Mucosa of rectum (tissue), 2 donors: ENCODE results near the gene CCDC149.

Experiments
- H3K27ac ChIP-seq, 2 donors: one replicate each; pipeline ENCODE4 v1.7.0; 2013; ENCODE audit warnings: inconsistent platforms in 2 of 2, low read depth in 2 of 2, low read length in 2 of 2
- H3K27me3 ChIP-seq, 2 donors: one replicate each; pipeline ENCODE4 v1.7.0; 2013; ENCODE audit warnings: low read length in 2 of 2; ENCODE audit not compliant: control insufficient read depth in 2 of 2, insufficient read depth in 2 of 2
- H3K36me3 ChIP-seq, 2 donors: one replicate each; pipeline ENCODE4 v1.7.0; 2013; ENCODE audit warnings: low read length in 2 of 2; ENCODE audit not compliant: control insufficient read depth in 2 of 2, insufficient read depth in 2 of 2
- H3K4me1 ChIP-seq, 2 donors: one replicate each; pipeline ENCODE4 v1.7.0; 2013; ENCODE audit warnings: low read length in 2 of 2, mild to moderate bottlenecking in 1 of 2; ENCODE audit not compliant: control insufficient read depth in 2 of 2, insufficient read depth in 2 of 2
- H3K4me3 ChIP-seq, 2 donors: one replicate each; pipeline ENCODE4 v1.7.0; 2013; ENCODE audit warnings: low read length in 2 of 2
- H3K9ac ChIP-seq, 2 donors: one replicate each; pipeline ENCODE4 v1.7.0; 2013; ENCODE audit warnings: low read length in 2 of 2, low read depth in 1 of 2, mild to moderate bottlenecking in 1 of 2
- H3K9me3 ChIP-seq, 2 donors: one replicate each; pipeline ENCODE4 v1.7.0; 2013; ENCODE audit warnings: low read length in 2 of 2; ENCODE audit not compliant: control insufficient read depth in 2 of 2
- donor health status: healthy.
- donor health status: Normal muscosa, but diverticular disease.

The CCDC149 gene

DNA sequence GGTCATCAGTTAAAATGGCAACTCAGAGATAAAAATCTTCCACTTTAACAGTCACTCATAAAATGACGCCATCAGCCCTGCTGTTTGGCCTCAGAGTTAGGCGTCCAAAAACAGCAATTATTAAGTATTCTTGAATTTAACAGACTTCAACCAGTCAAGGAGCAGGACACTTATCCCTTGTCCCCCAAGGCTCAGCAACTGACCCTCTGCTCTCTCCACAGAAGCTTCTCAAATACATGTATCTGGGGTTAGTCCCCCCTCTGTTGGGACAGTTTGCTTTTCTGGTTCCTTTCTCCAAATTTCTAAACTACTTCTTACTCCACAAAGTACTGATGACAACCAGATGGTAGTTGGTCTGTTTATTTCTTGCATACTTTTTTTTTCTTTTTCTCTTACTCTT lies 63.1 kb downstream of the CCDC149 start:
- H3K4me1 ChIP-seq = peaks cover 0 to 3% of the 10 kb centered on the region in 2 donors
- no peaks in the 10 kb centered on the region for H3K9me3 ChIP-seq
- H3K27me3 ChIP-seq = no peaks in the 10 kb centered on the region
- no peak overlapping the region for H3K4me3 ChIP-seq
- H3K27ac ChIP-seq = peak overlapping the region in 1 of 2 donors; percentile 9
- H3K9ac ChIP-seq = no peak overlapping the region
- H3K36me3 ChIP-seq = no peaks in the 10 kb centered on the region

DNA sequence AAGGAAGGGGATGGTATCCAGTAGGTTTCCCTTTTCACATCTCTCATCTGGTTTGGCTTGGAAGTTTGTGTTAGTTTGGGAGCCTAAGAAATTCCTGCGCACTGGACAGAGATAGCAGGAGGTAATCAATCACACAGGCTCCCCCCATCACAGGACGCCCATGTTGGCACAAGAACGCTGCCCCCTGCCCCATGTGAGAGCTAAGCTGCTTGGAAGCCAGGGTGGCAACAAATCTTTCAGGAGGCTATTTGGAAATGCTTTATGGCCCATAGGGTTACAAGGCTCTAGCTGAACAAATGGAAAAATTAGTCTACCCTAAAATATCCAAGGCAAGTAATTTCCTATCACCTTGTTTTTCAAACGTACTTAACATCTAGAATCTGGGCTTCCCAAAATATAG lies 63.5 kb downstream of the CCDC149 start:
- H3K4me1 ChIP-seq = peaks cover 0 to 3% of the 10 kb centered on the region in 2 donors
- no peaks in the 10 kb centered on the region for H3K27me3 ChIP-seq
- H3K36me3 ChIP-seq = no peaks in the 10 kb centered on the region
- no peak overlapping the region for H3K9ac ChIP-seq
- no peaks in the 10 kb centered on the region for H3K9me3 ChIP-seq
- peak overlapping the region in 1 of 2 donors; percentile 9 for H3K27ac ChIP-seq
- no peak overlapping the region for H3K4me3 ChIP-seq

DNA sequence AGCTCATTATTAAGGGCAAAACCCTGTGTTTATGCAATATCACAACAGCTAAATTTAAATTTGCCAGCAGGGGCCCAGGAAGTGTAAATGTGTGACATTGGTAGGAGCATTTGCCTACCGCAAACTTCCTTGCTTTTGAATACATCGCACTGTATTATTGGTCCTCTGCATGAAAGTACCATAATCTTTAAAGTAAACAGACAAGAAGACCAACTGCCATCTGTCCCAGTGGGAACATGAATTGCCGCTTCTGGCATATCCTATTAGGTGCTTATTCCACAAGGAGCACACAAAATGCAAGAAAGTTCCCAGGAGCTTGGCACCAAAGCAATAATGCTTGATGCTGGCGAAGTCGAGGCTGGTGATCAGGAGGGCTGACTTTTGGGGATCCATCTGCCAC lies 66.1 kb downstream of the CCDC149 start:
- Histone ChIP-seq H3K9me3 (no peaks in the 10 kb centered on the region), H3K9ac (no peak overlapping the region), H3K4me3 (no peak overlapping the region), H3K27ac (no peak overlapping the region), H3K4me1 (peaks cover 0 to 6% of the 10 kb centered on the region in 2 donors), H3K27me3 (no peaks in the 10 kb centered on the region), H3K36me3 (no peaks in the 10 kb centered on the region)

DNA sequence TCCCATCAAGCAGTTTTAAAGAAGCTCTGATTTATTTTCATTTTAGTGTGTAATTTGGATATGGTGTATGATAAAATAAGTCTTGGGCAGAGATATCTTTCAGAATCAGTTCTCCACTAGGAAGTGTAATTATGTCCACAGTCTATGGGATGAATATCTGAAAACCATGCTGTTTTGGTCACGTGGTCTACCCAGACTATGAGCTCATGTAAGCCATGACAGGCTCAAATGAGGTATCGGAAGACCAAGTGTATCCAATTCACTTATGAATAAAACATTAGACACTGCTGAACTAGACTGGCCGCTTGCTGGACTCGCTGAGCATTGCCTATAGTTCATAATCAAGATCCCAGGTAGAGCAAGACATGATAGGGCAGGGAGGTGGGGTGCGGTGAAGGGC lies 66.9 kb downstream of the CCDC149 start:
- no peak overlapping the region for H3K27ac ChIP-seq
- H3K27me3 ChIP-seq = no peaks in the 10 kb centered on the region
- H3K9me3 ChIP-seq = no peaks in the 10 kb centered on the region
- H3K9ac ChIP-seq = no peak overlapping the region
- no peak overlapping the region for H3K4me3 ChIP-seq
- H3K4me1 ChIP-seq = peaks cover 0 to 6% of the 10 kb centered on the region in 2 donors
- H3K36me3 ChIP-seq = no peaks in the 10 kb centered on the region

DNA sequence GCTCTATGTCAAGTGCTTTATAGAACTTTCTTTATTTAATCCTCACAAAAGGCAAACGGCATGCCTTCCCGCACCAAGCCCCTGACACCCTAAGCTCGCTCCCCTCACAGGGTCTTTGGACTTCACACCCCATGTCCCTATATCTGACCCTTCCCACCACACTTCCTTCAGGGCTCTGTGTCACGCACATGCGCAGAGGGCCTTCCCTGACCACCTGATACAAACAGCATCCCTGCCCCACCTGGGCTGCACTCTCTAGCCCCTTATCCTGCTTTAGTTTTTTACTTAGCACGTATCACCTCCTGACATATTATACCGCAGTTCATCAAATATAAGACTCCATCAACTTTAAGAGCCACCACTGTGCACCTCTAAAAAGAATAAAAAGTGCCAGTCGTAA lies 67.7 kb downstream of the CCDC149 start:
- no peaks in the 10 kb centered on the region for H3K36me3 ChIP-seq
- H3K27me3 ChIP-seq = no peaks in the 10 kb centered on the region
- no peaks in the 10 kb centered on the region for H3K9me3 ChIP-seq
- H3K4me3 ChIP-seq = no peak overlapping the region
- H3K9ac ChIP-seq = no peak overlapping the region
- no peak overlapping the region for H3K27ac ChIP-seq
- peaks cover 0 to 3% of the 10 kb centered on the region in 2 donors for H3K4me1 ChIP-seq

DNA sequence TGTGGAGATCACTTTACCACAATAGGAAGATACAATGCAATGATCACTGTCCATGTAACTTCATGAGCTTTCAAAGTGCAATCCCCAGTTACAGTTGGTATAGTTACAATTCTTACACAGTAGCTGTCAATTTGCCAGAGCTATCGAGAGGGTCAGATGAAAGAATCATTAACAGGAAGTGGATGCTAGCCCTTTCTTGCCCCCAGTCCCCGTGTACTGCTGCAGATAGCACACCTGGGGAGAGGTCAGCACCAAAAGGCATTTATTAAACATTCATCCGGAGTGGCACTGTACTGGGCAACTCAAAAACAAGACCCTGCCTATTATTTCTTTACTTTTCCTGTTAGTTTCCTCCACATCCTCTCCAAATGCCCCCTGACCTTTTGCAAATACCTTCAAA lies 69.7 kb downstream of the CCDC149 start:
- Histone ChIP-seq H3K9me3 (no peaks in the 10 kb centered on the region), H3K9ac (no peak overlapping the region), H3K4me1 (peaks cover 0 to 3% of the 10 kb centered on the region in 2 donors), H3K27ac (no peak overlapping the region), H3K36me3 (peaks cover 0 to under 1% of the 10 kb centered on the region in 2 donors), H3K27me3 (no peaks in the 10 kb centered on the region), H3K4me3 (no peak overlapping the region)

DNA sequence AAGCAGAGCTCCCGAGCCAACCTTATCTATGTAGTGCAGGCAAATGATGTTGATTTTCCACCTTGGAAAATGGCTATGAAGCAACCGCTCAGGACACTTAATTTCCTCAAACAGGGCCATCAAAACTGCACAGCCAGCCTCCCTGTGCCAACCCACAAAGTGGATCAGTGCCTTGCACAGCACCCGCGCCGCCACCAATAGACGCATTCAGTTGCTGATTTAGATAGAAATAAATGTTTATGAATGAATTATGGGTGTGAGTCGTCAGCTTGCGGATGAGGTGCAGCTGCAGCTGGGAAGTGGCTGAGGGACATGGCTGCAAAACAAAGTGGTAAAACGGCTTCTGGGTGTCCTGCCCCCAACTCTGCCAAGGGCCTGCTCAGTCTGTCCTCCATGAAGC lies 70.5 kb downstream of the CCDC149 start:
- Histone ChIP-seq H3K27ac (no peak overlapping the region), H3K9me3 (no peaks in the 10 kb centered on the region), H3K27me3 (no peaks in the 10 kb centered on the region), H3K9ac (no peak overlapping the region), H3K4me3 (no peak overlapping the region), H3K4me1 (peaks cover 0 to 3% of the 10 kb centered on the region in 2 donors), H3K36me3 (peaks cover 2 to 4% of the 10 kb centered on the region in 2 donors)

DNA sequence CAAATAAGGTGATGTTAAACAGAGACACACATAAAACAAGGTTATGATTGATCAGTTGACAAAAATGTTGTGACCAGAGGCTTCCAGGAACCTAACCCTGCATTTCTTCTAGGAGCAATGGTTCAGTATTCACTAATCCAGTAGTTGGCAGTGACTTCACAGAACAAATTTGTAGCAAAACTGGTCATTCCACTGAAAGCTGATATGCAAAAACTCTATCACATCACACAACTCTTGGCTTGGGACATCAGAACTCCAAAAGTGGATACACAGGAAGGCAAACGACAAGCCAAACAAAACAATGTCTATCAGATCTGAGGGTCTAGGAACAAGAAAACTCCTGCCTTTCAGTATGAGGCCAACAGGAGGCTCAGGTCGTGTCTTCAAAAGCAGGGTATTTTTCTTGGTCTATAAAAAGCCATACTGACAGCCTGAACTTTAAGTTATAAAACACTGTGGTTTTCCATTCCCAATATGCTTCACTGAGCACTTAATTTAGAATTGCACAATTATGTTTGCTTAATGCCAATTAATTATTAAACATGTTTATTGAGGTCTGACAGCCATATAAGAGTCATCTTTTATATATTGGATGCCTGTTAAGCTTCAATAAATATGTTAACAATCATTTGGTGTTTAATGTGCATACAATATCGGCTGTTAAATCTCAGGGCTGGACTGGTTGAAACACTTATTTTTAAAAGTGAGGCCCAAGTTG lies 71.9 kb downstream of the CCDC149 start:
- Histone ChIP-seq H3K4me1 (peaks cover 0 to 3% of the 10 kb centered on the region in 2 donors), H3K27ac (no peak overlapping the region), H3K9ac (no peak overlapping the region), H3K4me3 (no peak overlapping the region), H3K36me3 (peaks cover 4% of the 10 kb centered on the region in 2 donors), H3K27me3 (no peaks in the 10 kb centered on the region), H3K9me3 (no peaks in the 10 kb centered on the region)

DNA sequence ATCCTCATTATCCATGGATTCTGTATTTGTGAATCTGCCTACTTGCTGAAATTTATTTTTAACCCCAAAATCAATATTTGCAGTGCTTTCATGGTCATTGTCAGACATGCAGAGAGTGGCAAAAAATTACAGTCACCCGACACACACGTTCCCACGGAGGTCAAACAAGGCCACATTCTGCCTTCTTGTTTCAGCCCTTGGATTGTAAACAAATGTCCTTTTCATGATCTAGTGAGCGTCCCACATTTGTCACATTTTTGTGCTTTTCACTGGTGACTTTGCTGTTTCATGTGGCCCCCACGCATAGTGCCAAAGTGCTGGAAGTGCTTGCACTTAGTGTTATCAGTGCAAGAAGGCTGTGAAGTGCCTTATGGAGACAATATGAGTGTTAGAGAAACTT lies 72.5 kb downstream of the CCDC149 start:
- peaks cover 0 to 3% of the 10 kb centered on the region in 2 donors for H3K4me1 ChIP-seq
- H3K27ac ChIP-seq = no peak overlapping the region
- no peak overlapping the region for H3K4me3 ChIP-seq

DNA sequence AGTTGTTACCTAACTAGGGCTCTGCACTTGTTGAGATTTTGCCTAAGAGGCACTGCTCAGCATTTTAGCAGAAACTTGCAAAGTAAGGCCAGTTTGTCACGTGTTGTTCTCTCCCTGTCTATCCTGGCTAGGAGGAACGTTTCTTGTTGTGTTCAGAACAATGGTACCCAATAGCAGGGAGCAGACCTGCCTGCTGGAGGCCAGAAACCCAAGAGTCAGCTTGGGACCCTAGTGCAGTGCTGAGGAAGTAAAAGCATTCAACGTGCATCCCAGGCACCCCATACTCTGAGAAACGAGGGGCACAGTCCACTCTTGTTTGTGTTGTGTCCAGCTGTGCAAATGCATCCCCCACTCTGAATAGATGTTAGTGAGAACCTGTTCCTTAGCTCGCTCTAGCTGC lies 75.1 kb downstream of the CCDC149 start:
- H3K4me3 ChIP-seq = no peak overlapping the region
- H3K27me3 ChIP-seq = no peaks in the 10 kb centered on the region
- no peaks in the 10 kb centered on the region for H3K9me3 ChIP-seq
- H3K36me3 ChIP-seq = peaks cover 6% of the 10 kb centered on the region in 2 donors
- H3K9ac ChIP-seq = no peak overlapping the region
- H3K4me1 ChIP-seq = peaks cover 0 to 3% of the 10 kb centered on the region in 2 donors
- H3K27ac ChIP-seq = no peak overlapping the region

More for the DNA sequence above, 72.5 kb downstream of the CCDC149 start:
- Histone ChIP-seq H3K27me3 (no peaks in the 10 kb centered on the region), H3K36me3 (peaks cover 4% of the 10 kb centered on the region in 2 donors), H3K9me3 (no peaks in the 10 kb centered on the region), H3K9ac (no peak overlapping the region)
